Mammary epithelial cell (primary cell): ENCODE measurements around the gene TMEM175.

Experiments used
- CTCF ChIP-seq, 2 donors: IDR thresholded peaks in 1 of 2; conservative IDR thresholded peaks in 1 of 2; 2 replicates each; pipeline ENCODE4 v1.5.1; 2011 to 2012; ENCODE audit warnings: inconsistent platforms in 2 of 2, low read length in 2 of 2, mild to moderate bottlenecking in 2 of 2, control low read depth in 1 of 2, low read depth in 1 of 2; ENCODE audit not compliant: insufficient read depth in 1 of 2; ENCODE audit errors: extremely low read depth in 1 of 2
- EZH2 ChIP-seq: IDR thresholded peaks from 2 replicates; pipeline ENCODE4 v1.6.1; 2012; ENCODE audit warnings: low read length, inconsistent platforms, borderline replicate concordance

- no peak for TF ChIP-seq CTCF (conservative IDR thresholded peaks at IDR 0.05 in 1 of 2, IDR thresholded peaks at IDR 0.05 in 1 of 2; ENCODE audit: extremely low read depth in 1 of 2, insufficient read depth in 1 of 2, low read depth in 1 of 2, low read length in 2 of 2)
- TF ChIP-seq EZH2 = no peak
These were observed 32.9 kb downstream of the TMEM175 start for GRCh38 chr4:965048-965765.
